HG03066 (cell line): ENCODE data around the gene OR11A1.
"Not testable (repeated sequence)": the region's sequence is repeated elsewhere in the genome, so short reads cannot be mapped to it uniquely, and the experiment has no call there.

ENCODE experiments used
- ATAC-seq: cut with Tn5 transposase; IDR thresholded peaks from one replicate; pipeline ENCODE4 v1.9.1; 2021; ENCODE audit warnings: low read depth; ENCODE audit not compliant: unreplicated experiment

OR11A1 gene

GRCh38 chr6:29483186-29483585 lies 26.3 kb upstream of the OR11A1 start:
- ATAC-seq = no peak

DNA sequence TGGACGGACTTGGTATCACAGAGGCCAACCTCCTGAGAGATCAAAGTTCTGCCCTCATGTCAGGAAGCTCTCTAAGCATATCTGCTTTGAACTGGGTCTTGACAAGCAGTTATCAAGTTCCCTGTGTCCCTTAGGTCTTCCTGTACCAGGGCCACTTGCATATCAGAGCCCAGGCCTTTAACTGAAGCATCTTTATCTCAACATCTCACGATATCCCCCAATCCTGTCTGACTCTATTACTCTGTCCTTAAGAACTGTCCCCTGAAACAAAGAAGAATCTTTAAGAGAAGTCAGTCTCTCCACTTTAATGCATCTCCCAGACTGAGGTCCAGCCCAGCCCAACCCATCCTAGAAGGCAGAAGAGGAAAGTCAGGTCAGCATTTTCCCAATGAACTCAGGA lies 22.7 kb upstream of the OR11A1 start:
- no peak for ATAC-seq

DNA sequence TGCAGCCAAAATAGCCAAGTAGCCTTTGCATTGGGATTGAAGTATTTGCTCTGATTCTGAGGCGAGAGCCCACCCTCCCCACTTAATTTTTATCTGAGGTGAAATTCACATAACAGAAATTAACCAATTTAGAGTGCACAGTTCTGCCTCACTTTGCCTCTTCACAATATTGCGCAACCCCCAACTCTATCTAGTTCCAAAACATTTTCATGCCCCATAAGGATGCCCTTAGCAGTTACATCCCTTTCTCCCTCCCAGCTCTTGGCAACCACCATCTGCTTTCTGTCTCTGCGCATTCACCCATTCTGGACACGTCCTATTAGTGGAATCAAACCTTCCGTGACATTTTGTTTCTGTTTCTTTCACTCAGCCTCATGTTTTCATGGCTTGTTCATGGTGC lies 21.9 kb upstream of the OR11A1 start:
- no peak for ATAC-seq

- no peak for ATAC-seq
These were observed 21.1 kb upstream of the OR11A1 start for GRCh38 chr6:29477923-29478450.

- no peak for ATAC-seq
These were observed 18.1 kb upstream of the OR11A1 start for GRCh38 chr6:29474996-29475395.

GRCh38 chr6:29466241-29466640 lies 9.4 kb upstream of the OR11A1 start:
- ATAC-seq = no peak

- no peak for ATAC-seq
These were observed 8.9 kb upstream of the OR11A1 start for GRCh38 chr6:29465801-29466200.

- ATAC-seq = no peak
These were observed 8.4 kb upstream of the OR11A1 start for GRCh38 chr6:29465279-29465678.

DNA sequence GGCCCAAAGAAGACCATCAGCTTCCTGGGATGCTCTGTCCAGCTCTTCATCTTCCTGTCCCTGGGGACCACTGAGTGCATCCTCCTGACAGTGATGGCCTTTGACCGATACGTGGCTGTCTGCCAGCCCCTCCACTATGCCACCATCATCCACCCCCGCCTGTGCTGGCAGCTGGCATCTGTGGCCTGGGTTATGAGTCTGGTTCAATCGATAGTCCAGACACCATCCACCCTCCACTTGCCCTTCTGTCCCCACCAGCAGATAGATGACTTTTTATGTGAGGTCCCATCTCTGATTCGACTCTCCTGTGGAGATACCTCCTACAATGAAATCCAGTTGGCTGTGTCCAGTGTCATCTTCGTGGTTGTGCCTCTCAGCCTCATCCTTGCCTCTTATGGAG lies 5.2 kb upstream of the OR11A1 start:
- ATAC-seq = no peak

GRCh38 chr6:29461021-29461814 lies 4.3 kb upstream of the OR11A1 start:
- ATAC-seq = no peak

DNA sequence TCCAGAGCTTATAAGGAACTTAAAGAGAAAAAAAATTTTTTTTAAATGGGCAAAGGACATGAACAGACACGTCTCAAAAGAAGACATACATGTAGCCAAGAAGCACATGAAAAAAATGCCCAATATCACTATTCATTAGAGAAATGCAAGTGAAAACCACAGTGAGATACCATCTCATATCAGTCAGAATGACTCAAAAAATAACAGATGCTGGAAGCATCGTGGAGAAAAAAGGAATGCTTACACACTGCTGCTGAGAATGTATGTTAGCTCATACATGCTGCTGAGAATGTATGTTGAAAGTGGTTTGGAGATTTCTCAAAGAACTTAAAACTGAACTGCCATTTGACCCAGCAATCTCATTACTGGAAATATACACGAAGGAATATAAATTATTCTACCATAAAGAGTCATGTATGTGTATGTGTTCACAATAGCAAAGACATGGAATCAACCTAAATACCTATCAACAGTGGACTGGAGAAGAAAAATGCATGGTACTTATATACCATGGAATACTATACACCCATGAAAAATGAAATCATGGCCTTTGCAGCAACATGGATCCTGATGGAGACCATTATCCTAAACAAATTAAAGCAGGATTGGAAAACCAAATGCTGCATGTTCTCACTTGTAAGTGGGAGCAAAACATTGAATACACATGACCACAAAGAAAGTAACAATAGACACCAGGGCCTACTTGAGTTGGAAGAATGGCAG lies 5.2 kb downstream of the OR11A1 start:
- ATAC-seq = no peak

DNA sequence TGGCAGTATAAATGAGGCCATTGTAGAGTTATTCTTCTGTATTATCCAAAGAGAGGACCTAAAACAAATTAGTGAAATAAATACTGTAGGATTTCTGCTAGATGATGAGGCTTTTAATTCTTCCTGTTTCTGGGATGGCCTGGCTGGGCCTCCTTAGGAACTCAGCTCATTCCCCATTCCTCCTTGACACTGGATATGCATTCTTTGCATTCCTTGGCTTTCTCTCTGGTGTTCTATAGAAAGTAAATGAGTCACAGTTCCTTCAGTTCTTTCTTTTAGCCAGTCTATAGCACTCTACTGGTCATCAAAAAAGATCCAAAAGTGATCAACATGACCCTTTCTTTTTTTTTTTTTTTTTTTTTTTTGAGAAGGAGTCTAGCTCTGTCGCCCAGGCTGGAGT lies 9.2 kb downstream of the OR11A1 start:
- ATAC-seq = no peak

DNA sequence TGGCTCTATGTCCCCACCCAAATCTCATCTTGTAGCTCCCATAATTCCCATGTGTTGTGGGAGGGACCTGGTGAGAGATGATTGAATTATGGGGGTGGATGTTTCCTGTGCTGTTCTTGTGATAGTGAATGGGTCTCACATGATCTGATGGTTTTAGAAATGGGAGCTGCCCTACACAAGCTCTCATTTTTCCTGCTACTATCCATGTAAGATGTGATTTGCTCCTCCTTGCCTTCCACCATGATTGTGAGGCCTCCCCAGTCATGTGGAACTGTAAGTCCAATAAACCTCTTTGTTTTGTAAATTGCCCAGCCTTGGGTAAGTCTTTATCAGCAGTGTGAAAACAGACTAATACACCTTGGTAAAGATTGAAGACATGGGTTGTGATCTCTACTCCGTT lies 12.8 kb downstream of the OR11A1 start:
- not testable (repeated sequence) for ATAC-seq

DNA sequence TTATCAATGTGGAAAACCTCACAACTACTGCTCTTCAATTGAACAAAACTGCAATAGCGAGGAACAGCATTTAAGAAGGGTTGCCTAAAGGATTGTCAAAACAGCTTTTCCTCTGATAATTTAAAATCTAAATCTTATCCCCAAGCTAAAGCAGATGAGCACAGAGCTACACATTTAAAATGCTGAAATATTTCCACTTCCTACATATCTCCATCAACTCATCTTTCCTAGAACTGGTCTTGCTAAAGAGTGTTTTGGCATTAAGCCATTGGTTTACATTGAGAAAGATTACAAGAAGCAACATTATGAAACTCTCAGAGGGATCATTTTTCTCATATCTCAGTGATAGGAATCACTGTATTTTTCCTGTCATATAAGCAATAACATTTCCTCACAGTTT lies 14.2 kb downstream of the OR11A1 start:
- ATAC-seq = no peak

DNA sequence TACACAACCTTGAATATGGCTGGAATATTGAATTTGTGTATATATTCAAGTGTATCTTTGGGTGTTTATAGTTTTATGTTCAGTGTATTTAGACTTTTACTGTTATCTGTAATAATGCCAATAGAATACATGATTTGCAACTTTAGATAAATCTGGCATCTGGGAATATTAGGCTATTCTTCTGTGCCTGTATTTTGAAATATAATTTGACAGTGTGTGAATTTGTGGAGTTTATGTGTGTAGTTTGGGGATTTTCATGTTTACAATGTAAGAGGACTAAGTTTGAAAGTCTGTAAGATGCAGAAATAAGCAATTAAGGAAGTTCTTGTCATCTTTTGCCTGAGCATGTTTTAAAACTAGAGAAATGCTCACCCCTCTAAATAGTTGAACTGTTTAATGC lies 17.9 kb downstream of the OR11A1 start, which contains the start of gene OR10C1:
Gene OR10C1, plus strand, starts transcription at position 301 of the 400 bp plus-strand sequence. CDS start 710 bp downstream, outside the sequence.
- no peak for ATAC-seq

DNA sequence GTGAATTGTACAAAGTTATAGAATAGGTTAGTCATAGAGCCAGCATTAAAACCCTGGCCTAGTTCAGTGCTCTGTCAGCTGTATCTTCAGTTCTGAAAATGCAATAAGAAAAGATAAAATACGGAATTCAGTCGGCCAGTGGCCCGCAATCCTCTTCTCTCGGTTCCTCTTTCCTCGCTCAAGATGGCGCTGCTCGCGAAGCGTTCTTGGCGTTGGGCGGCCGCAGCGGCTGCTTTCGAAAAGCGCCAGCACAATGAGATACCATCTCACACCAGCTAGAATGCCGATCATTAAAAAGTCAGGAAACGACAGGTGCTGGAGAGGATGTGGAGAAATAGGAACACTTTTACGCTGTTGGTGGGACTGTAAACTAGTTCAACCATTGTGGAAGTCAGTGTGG lies 20.1 kb downstream of the OR11A1 start:
- ATAC-seq = not testable (repeated sequence)

DNA sequence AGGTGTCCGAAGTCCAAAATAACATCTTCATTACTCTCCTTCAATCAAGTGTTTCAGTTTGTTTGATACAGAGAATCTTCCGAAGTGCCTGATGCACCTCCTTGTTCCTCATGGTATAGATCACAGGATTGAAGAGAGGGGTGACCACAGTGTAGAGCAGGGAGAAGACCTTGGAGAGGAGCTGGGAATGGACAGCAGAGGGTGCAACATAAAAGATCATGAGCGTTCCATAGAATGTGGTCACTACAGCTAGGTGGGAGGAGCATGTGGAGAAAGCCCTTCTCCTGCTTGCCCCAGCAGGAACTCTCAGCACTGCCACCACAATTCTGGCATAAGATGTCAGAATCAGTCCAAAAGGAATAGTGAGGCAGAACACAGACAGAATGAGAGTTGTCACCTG lies 30.2 kb downstream of the OR11A1 start:
- no peak for ATAC-seq

- no peak for ATAC-seq
These were observed 31.8 kb downstream of the OR11A1 start for GRCh38 chr6:29425075-29425474.

DNA sequence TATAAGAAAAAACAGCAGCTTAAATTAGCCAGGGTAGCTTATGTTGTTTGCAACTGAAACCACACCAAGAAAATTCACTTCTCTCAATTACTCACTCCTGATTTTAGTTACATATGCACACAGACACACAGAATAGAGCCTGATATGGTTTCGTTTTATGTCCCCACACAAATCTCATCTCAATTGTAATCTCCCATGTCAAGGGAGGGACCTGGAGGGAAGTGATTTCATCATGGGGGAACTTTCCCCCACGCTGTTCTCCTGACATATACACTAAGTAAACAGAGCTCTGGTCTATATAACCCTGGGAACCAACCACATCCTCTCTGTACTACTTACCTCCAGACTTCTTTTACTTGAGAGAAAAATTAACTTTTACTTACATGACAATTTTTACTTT lies 32.3 kb downstream of the OR11A1 start:
- no peak for ATAC-seq

- no peak for ATAC-seq
These were observed 32.7 kb downstream of the OR11A1 start for GRCh38 chr6:29424168-29424567.

DNA sequence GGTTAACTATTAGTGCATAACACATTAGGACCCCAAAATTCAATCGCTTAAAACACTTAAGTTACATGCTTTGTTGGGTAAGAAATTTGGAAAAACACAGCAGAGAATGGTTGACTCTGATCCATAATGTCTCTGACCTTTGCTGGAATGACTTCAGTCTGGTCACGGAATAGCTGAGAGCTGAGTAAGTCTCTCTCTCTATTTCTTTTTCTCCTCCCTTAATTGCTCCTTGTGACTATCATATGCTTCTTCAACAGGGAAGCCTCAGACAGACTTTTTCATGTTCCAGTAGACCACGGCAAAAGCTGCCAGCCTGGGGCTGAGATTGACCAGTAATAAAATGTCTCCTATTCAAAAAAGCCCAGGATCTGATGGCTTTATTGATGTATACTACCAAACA lies 37.4 kb downstream of the OR11A1 start:
- ATAC-seq = no peak

DNA sequence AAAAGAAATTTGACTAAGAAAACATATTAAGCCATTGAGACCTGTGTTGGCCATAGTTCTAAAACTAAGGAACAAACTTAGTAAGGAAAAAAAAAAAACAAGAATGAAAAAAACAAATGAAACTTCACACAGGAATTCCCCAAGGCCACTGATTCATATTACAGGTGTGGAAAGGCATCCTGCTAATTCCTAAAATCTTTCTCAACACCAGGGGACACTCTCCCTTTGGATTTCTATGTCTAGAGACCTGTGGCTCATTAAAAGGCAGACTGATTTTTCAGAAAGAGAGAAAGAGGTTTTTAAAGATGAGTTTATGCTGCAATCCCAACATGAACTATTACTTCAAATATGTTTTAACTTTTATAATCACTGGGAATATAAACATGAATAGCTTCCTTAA lies 42.3 kb downstream of the OR11A1 start, which contains the start of gene OR12D1:
Gene OR12D1, plus strand, starts transcription at position 341 of the 400 bp plus-strand sequence.
- ATAC-seq = no peak
